ENCODE results near the gene LRRC55. TPM values are rescaled to one million over a fixed set of nuclear protein-coding genes. Genes with fewer than 3 reads are reported as not detected.

Gene LRRC55
- polyA plus RNA-seq, 1 experiment = not detected

- Histone ChIP-seq H3K4me3 (ENCODE audit: low read depth, low read length) (no peak overlapping the region), H3K36me3 (ENCODE audit: control insufficient read depth, insufficient read depth, low read length) (no peaks in the 10 kb centered on the region), H3K27me3 (ENCODE audit: control insufficient read depth, insufficient read depth, low read length) (peaks cover 12% of the 10 kb centered on the region)
- DNase-seq (ENCODE audit: low read depth) = no peak
- ChIA-PET POLR2A (interaction anchor here (0.6 kb wide), 2 partner anchors 91 to 380 kb away, joined by 3 to 5 read pairs; no protein-coding TSS in a partner anchor), CTCF (interaction anchor here (1.4 kb wide), 1 partner anchor 19 kb away, joined by 12 read pairs; no protein-coding TSS in a partner anchor)
- no peak for TF ChIP-seq CTCF (IDR thresholded peaks at IDR 0.05; ENCODE audit: insufficient read depth, low read depth, low read length)
These were observed 48.6 kb downstream of the LRRC55 start for GRCh38 chr11:57230316-57230715.

GRCh38 chr11:57230791-57231538, 49.2 kb downstream of the LRRC55 start:
- DNase-seq (ENCODE audit: low read depth) = no peak
- no peak for TF ChIP-seq CTCF (IDR thresholded peaks at IDR 0.05; ENCODE audit: insufficient read depth, low read depth, low read length)
- Histone ChIP-seq H3K36me3 (ENCODE audit: control insufficient read depth, insufficient read depth, low read length) (no peaks in the 10 kb centered on the region), H3K27me3 (ENCODE audit: control insufficient read depth, insufficient read depth, low read length) (peaks cover 14% of the 10 kb centered on the region), H3K4me3 (ENCODE audit: low read depth, low read length) (no peak overlapping the region)
- POLR2A ChIA-PET = no interaction called here
- CTCF ChIA-PET = interaction anchor here (1.0 to 1.4 kb wide), 2 partner anchors 18 kb away, joined by 5 to 12 read pairs; no protein-coding TSS in a partner anchor

GRCh38 chr11:57231539-57232253, 49.9 kb downstream of the LRRC55 start:
- ChIA-PET CTCF (interaction anchor here (1.0 kb wide), 2 partner anchors 17 to 27 kb away, joined by 3 to 5 read pairs; no protein-coding TSS in a partner anchor), POLR2A (no interaction called here)
- TF ChIP-seq CTCF (IDR thresholded peaks at IDR 0.05; ENCODE audit: insufficient read depth, low read depth, low read length) = no peak
- Histone ChIP-seq H3K36me3 (ENCODE audit: control insufficient read depth, insufficient read depth, low read length) (no peaks in the 10 kb centered on the region), H3K4me3 (ENCODE audit: low read depth, low read length) (no peak overlapping the region), H3K27me3 (ENCODE audit: control insufficient read depth, insufficient read depth, low read length) (peaks cover 14% of the 10 kb centered on the region)
- DNase-seq (ENCODE audit: low read depth) = no peak

GRCh38 chr11:57233702-57234101, 51.9 kb downstream of the LRRC55 start:
- DNase-seq (ENCODE audit: low read depth) = no peak
- ChIA-PET POLR2A (no interaction called here), CTCF (interaction anchor here (2.2 kb wide), 1 partner anchor 15 kb away, joined by 11 read pairs; no protein-coding TSS in a partner anchor)
- Histone ChIP-seq H3K4me3 (ENCODE audit: low read depth, low read length) (no peak overlapping the region), H3K36me3 (ENCODE audit: control insufficient read depth, insufficient read depth, low read length) (no peaks in the 10 kb centered on the region), H3K27me3 (ENCODE audit: control insufficient read depth, insufficient read depth, low read length) (peaks cover 15% of the 10 kb centered on the region)
- no peak for TF ChIP-seq CTCF (IDR thresholded peaks at IDR 0.05; ENCODE audit: insufficient read depth, low read depth, low read length)
